GM19452 (cell line): ENCODE results near the gene CEP68.
A peak's percentile ranks its signal among the peaks of the same experiment; 100 is the strongest.
"Not testable (repeated sequence)": the region's sequence is repeated elsewhere in the genome, so short reads cannot be mapped to it uniquely, and the experiment has no call there.

Source experiments
- ATAC-seq: cut with Tn5 transposase; IDR thresholded peaks from one replicate; pipeline ENCODE4 v1.9.1; 2021; ENCODE audit not compliant: unreplicated experiment

CEP68 gene

DNA sequence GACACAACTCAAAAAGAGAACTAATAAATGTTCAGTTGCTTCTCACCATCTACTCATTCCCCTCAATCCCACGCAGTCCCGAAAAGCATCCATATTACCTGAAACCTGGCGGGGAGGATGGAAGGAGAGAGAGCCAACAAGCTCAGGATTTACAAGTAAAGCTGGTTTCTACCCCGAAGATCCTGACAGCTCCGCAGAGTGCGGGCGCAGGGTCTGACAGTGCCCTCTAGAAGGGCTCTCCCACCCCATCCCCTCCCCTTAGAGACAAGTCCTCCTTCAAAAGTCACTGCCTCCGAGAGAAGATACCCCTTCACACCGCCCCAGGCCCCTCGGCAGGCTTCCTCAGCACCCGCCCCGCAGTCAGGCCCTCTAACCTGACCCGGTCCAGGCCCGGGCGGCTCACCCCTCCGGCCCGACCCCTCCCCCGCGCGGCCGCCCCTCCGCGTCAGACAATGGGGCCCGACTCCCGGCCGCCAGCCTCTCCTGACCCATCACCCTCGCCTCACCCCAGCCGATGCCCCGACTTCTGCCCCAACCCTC is 73.1 kb downstream of the CEP68 start:
- ATAC-seq: no peak

DNA sequence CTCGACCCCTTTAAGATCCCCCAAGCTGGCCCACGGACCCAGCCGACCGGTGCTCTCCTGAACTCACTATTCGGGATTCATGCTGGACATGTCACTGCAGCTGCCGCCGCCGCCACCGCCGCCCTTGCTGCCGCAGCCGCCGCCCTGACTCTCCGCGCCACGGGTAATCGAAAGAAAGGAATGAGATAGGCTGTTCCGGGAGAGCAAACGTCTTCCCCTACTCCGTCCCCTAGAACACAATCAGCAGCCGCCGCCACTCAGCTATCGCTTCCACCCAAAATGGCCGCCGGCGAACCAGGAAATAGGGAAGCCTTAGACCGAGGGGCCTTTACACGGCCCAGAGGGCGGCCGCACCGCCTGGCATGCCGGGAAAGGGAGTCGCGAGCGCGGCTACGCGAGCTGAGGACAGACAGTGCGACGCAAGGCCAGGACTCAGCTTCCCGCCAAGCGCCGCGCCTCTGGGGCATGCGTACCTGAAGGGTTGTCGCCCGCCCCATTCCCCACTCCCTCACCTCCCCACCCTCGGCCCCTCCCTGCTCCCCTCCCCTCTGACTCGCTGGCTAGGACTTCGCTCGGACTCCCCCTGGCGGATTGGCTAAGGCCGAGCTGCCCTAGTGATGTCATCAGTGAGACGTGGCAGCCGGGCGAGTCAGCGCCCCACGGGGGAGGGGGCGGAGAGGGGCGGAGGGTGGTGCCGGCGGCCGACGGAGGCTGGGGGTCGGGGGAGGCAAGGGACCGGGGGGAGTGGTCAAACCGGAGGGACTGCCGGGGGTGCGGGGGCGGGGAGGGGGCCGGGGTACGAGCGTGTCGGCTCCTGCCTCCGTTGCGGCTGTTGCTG is 73.8 kb downstream of the CEP68 start, which contains the start of gene RAB1A:
Gene RAB1A (minus strand): TSS at position 281 of the 838 bp plus-strand sequence. CDS start 191 bp downstream, at position 90.
- peak; percentile 97 for ATAC-seq

DNA sequence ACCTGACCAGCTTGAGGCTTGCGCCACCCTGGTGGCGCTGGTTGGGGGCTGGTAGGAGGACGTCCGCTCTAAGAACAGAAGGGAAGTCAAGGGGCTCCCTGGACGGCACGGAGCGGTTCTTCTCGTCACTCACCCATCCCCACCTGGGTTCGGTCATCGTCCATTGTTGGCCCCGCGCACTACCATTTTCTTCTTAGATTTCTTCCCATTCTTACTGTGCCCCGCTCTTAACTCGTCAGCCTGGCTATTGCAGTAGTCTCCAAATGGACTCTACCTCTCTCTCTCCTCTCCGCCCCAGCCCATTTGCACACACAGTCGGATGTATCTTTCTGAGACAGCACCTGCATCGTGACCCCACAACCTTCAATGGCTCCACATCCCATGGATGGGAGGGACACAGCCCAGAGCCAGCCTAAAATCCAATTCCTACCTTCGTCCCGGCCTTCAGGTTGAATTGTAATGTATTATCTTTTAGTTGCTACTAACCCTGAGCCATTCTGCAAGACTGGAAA is 74.5 kb downstream of the CEP68 start:
- ATAC-seq: peak; percentile 24

DNA sequence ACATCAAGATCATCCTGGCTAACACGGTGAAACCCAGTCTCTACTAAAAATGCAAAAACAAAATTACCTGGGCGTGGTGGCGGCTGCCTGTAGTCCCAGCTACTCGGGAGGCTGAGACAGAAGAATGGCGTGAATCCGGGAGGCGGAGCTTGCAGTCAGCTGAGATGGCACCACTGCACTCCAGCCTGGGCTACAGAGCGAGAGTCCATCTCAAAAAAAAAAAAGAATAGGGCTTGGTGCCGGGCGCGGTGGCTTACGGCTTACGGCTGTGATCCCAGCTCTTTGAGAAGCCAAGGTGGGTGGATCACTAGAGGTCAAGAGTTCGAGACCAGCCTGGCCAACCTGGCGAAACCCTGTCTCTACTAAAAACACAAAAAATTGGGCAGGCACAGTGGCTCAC is 76.7 kb downstream of the CEP68 start:
- ATAC-seq: not testable (repeated sequence)

DNA sequence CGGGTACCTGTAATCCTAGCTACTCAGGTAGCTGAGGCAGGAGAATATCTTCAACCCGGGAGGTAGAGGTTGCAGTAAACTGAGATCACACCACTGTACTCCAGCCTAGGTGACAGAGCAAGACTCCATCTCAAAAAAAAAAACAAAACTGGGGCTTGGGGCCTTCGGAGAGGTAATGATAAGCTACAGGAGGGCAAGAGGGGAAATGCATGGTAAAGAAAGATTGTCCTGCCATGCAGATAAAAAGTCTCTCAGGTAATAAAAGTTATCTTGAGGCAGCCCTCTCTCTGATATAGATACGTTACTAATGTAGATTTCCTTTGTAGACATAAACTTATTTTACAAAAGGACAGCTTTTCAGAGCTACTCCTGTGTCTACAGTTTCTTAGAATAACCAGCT is 77.4 kb downstream of the CEP68 start:
- no peak for ATAC-seq

DNA sequence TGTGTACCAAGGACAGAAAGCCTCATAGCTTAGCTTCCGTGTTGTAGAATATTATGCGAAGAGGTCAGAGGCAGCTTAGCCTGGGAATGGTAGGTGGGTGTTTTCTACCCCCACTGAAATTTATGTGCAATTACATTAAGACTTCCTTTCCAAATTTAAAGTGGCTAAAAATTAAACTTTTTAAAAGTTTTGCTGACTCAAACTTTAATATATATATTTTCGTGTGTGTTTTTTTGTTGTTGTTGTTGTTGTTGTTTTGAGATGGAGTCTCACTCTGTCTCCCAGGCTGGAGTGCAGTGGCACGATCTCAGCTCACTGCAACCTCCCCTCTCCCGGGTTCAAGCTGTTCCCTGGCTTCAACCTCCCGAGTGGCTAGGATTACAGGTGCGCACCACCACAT is 77.9 kb downstream of the CEP68 start:
- ATAC-seq: no peak

DNA sequence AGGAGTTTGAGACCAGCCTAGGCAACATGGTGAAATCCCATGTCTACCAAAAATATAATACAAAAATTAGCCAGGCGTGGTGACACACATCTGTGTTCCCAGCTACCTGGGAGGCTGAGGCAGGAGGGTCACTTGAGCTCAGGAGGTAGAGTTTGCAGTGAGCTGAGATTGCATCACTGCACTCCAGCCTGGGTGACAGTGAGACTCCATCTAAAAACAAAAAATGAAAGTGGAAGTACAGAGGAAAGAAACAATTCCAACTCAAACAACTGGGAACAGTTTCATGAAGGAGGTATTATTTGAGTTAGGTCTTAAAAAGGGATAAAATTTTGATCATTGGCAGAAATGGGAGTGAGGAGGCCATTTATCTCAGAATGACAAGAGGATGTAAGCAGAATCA is 80.0 kb downstream of the CEP68 start:
- ATAC-seq: no peak
